HepG2 (cell line): Measurements from ENCODE around the gene SYNDIG1. TPM values are rescaled to one million over a fixed set of nuclear protein-coding genes. Genes with fewer than 3 reads are reported as not detected.

Source experiments
- ATAC-seq: fragments of 200-7000 bp; cut with Tn5 transposase; 3 replicates; pipeline ENCODE4 v1.9.1; 2020; ENCODE audit warnings: mild to moderate bottlenecking, moderate library complexity
- BruUV-seq: library from RNA; stranded (reverse); fragments of 400-500 nt; replicated peaks from 2 replicates; lab custom pipeline; 2021; lab: Mats Ljungman, UMichigan
- CTCF ChIA-PET: fragments of 300-600 bp; formaldehyde crosslinking; extraction: SDS; loops from one replicate; lab custom pipeline; 2021; ENCODE audit warnings: low total read pairs, inconsistent platforms, low intra/inter-chr PET ratio; lab: Yijun Ruan, JAX
- POLR2A ChIA-PET: fragments of 350-600 bp; sonication (Branson Sonifier 250); formaldehyde crosslinking; loops from one replicate; lab custom pipeline; 2020; ENCODE audit warnings: antibody characterized with exemption, inconsistent platforms; lab: Yijun Ruan, JAX
- DNase-seq: peaks from one replicate; pipeline ENCODE4 v3.0.0-alpha.2; 2015; ENCODE audit warnings: low spot score
- FAIRE-seq: peaks from 3 replicates; lab custom pipeline; 2011; peaks lifted over from hg19 to GRCh38; lab: Jason Lieb, UNC
- H2AFZ ChIP-seq: one replicate; pipeline ENCODE4 v1.6.1; 2011; ENCODE audit warnings: low read length, inconsistent platforms
- H3K27ac ChIP-seq: fragments of 300-600 bp; 3 replicates; pipeline ENCODE4 v1.8.0; 2011; ENCODE audit warnings: mixed run types, mild to moderate bottlenecking, mixed read lengths, low read length, inconsistent platforms; ENCODE audit not compliant: insufficient read depth; ENCODE audit errors: extremely low read length
- H3K27me3 ChIP-seq, 2 experiments: fragments of 200-600 bp in 1 of 2; 2 replicates in 1 of 2; 3 replicates in 1 of 2; pipeline versions ENCODE4 v1.6.0 to v1.8.0; 2011; ENCODE audit warnings: low read length in 2 of 2, mild to moderate bottlenecking in 2 of 2, moderate library complexity in 2 of 2, inconsistent platforms in 1 of 2; ENCODE audit not compliant: insufficient read depth in 2 of 2, control insufficient read depth in 1 of 2
- H3K36me3 ChIP-seq, 2 experiments: fragments of 200-600 bp in 1 of 2; replicated peaks in 1 of 2; 2 replicates in 1 of 2; 3 replicates in 1 of 2; pipeline versions ENCODE4 v1.5.1 to v1.8.0; 2011; ENCODE audit warnings: low read length in 2 of 2, inconsistent platforms in 1 of 2; ENCODE audit not compliant: insufficient read depth in 2 of 2, control insufficient read depth in 1 of 2
- H3K4me1 ChIP-seq: 2 replicates; pipeline ENCODE4 v1.5.1; 2012; ENCODE audit warnings: low read length, inconsistent platforms; ENCODE audit not compliant: insufficient read depth
- H3K4me2 ChIP-seq: 2 replicates; pipeline ENCODE4 v1.6.0; 2011; ENCODE audit warnings: low read depth, low read length, inconsistent platforms
- H3K4me3 ChIP-seq, 3 experiments: fragments of 200-600 bp in 1 of 3; sonication (generic), shearing (Covaris generic) in 1 of 3; replicated peaks in 1 of 3; 2 replicates each; pipeline ENCODE4 v1.5.1; 2011 to 2016; ENCODE audit warnings: low read length in 3 of 3, inconsistent platforms in 2 of 3, low read depth in 2 of 3, mild to moderate bottlenecking in 2 of 3, control low read depth in 1 of 3, mixed read lengths in 1 of 3; ENCODE audit not compliant: insufficient read depth in 1 of 3
- H3K79me2 ChIP-seq: one replicate; pipeline ENCODE4 v1.6.1; 2011; ENCODE audit warnings: low read length, inconsistent platforms; ENCODE audit not compliant: insufficient read depth
- H3K9ac ChIP-seq: 2 replicates; pipeline ENCODE4 v1.6.0; 2011; ENCODE audit warnings: mild to moderate bottlenecking, low read depth, low read length, inconsistent platforms; ENCODE audit not compliant: insufficient read depth
- H3K9me3 ChIP-seq: 2 replicates; pipeline ENCODE4 v1.5.1; 2012; ENCODE audit warnings: mild to moderate bottlenecking, low read length
- H4K20me1 ChIP-seq: 2 replicates; pipeline ENCODE4 v1.6.0; 2011; ENCODE audit warnings: inconsistent platforms, mild to moderate bottlenecking, low read length, moderate library complexity; ENCODE audit not compliant: insufficient read depth
- CHD2 ChIP-seq: IDR thresholded peaks from 2 replicates; pipeline ENCODE4 v1.6.1; 2011; ENCODE audit warnings: low read depth, low read length, improper control_type of control experiment
- EHMT2 ChIP-seq: fragments of 200-600 bp; sonication (generic); IDR thresholded peaks from 2 replicates; pipeline ENCODE4 v1.7.0; 2017; ENCODE audit warnings: antibody characterized with exemption, low read depth, low read length, borderline replicate concordance
- ERF ChIP-seq: IDR thresholded peaks from 2 replicates; pipeline ENCODE4 v1.6.1; 2018; ENCODE audit warnings: missing biosample characterization, missing genetic modification reagents
- HNRNPK ChIP-seq: fragments of 200-400 bp; formaldehyde crosslinking; IDR thresholded peaks from 2 replicates; pipeline ENCODE4 v1.6.1; 2018; ENCODE audit warnings: low read length, low read depth, moderate library complexity, mild to moderate bottlenecking; ENCODE audit not compliant: poor library complexity, severe bottlenecking
- KDM5B ChIP-seq: sonication (generic); formaldehyde crosslinking; IDR thresholded peaks from 2 replicates; pipeline ENCODE4 v1.4.0; 2020; ENCODE audit warnings: missing genetic modification reagents, mild to moderate bottlenecking, borderline replicate concordance
- PCBP2 ChIP-seq: fragments of 200-400 bp; formaldehyde crosslinking; optimal IDR thresholded peaks from 2 replicates; pipeline ENCODE3; 2018; ENCODE audit warnings: low read length, low read depth; ENCODE audit not compliant: poor library complexity, severe bottlenecking
- PRPF4 ChIP-seq: fragments of 200-400 bp; formaldehyde crosslinking; IDR thresholded peaks from 2 replicates; pipeline ENCODE4 v1.6.1; 2016; ENCODE audit warnings: low read length, low read depth; ENCODE audit not compliant: poor library complexity, severe bottlenecking
- ZNF205 ChIP-seq: IDR thresholded peaks from 2 replicates; pipeline ENCODE4 v1.6.1; 2018; ENCODE audit warnings: missing biosample characterization, missing genetic modification reagents
- ZNF768 ChIP-seq: sonication (generic); formaldehyde crosslinking; IDR thresholded peaks from 2 replicates; pipeline ENCODE4 v1.4.0; 2020; ENCODE audit warnings: missing genetic modification reagents
- WGBS: methylation state at CpG from one replicate; pipeline ENCODE4 v1.1.6; 2017; ENCODE audit warnings: low lambda C conversion rate; 5-methylcytosine and 5-hydroxymethylcytosine counted together
- in situ Hi-C: cut with HindIII; loops from 2 replicates; pipeline ENCODE4 v1.10.0; 2017; ENCODE audit warnings: low pct_unique_long_range_greater_than_20kb; ENCODE audit not compliant: extremely low pct_ligation_motif_present
- intact Hi-C: fragments of 100-400 bp; cut with micrococcal nuclease; formaldehyde crosslinking; loops from one replicate; pipeline ENCODE4 v1.10.0; 2022; ENCODE audit not compliant: unreplicated experiment
- polyA plus RNA-seq, 8 experiments: library from polyadenylated mRNA; depleted of rRNA in 3 of 8; stranded (reverse) in 7 of 8; unstranded in 1 of 8; fragments of >200 nt; fragmentation: Illumina TruSeq in 4 of 8; extraction: Trizol in 4 of 8; gene quantifications; 2 replicates each; pipeline versions ENCODE4 v1.2.1 to v1.2.3, GENCODE V29; 2011 to 2016; ENCODE audit warnings: low read depth in 4 of 8, missing spikeins in 1 of 8, mixed read lengths in 1 of 8; ENCODE audit not compliant: insufficient read depth in 1 of 8
- total RNA-seq, 5 experiments: library from RNA; depleted of rRNA; stranded (reverse); fragments of >200 nt; fragmentation: Illumina TruSeq; extraction: Trizol; gene quantifications; 2 replicates each; pipeline ENCODE4 v1.2.3, GENCODE V29; 2016; ENCODE audit warnings: low read depth in 1 of 5
- TF ChIP-seq, protein P1 (sequence below): sonication (generic); formaldehyde crosslinking; IDR thresholded peaks from 2 replicates; pipeline ENCODE4; 2020; ENCODE audit warnings: missing genetic modification reagents, mild to moderate bottlenecking, borderline replicate concordance
- TF ChIP-seq, protein P2 (sequence below): sonication (generic); formaldehyde crosslinking; IDR thresholded peaks from 2 replicates; pipeline ENCODE4 v1.8.0; 2022; ENCODE audit warnings: missing genetic modification reagents, mild to moderate bottlenecking, borderline replicate concordance
- TF ChIP-seq, protein P3 (sequence below): sonication (generic); formaldehyde crosslinking; IDR thresholded peaks from 2 replicates; pipeline ENCODE4 v1.5.1; 2020; ENCODE audit warnings: missing genetic modification reagents, mild to moderate bottlenecking, borderline replicate concordance

SYNDIG1 gene
- total and polyA plus RNA-seq, 2 of the 13 experiments (the other 11 are each of a cell fraction or from before 2014, with no cell fraction given): not detected

DNA sequence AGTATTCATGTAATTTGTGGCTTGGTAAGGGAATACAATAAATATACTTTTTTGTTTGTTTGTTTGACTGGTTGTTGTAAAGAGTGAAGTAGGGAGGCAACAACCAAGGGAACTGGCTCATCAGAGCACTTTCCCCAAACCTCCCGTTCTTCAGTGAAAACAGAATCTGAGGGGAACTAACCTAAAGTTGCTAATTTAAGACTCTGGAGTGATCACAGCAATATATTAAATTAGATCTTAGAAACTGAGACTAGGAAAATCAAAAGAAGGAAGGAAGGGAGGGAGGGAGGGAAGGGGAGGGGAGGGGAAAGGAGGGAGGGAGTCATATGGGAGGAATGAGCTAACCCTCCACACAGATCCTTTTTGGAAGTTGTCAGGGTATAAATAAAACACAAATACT, 144.9 kb downstream of the SYNDIG1 start:
- ChIA-PET CTCF (no interaction called here), POLR2A (no interaction called here)
- Histone ChIP-seq H3K27me3 (peaks cover 14 to 28% of the 10 kb centered on the region in 2 experiments), H2AFZ (no peak overlapping the region), H3K9me3 (no peaks in the 10 kb centered on the region), H3K9ac (no peak overlapping the region), H3K4me2 (no peak overlapping the region), H3K27ac (no peak overlapping the region), H4K20me1 (no peaks in the 10 kb centered on the region), H3K79me2 (no peaks in the 10 kb centered on the region), H3K36me3 (no peaks in the 10 kb centered on the region), H3K4me3 (no peak overlapping the region), H3K4me1 (no peaks in the 10 kb centered on the region)
- DNase-seq (no peak), ATAC-seq (no peak), FAIRE-seq (no peak)
- TF ChIP-seq HNRNPK: peak; percentile 87
- peak; percentile 43 for TF ChIP-seq PCBP2
- TF ChIP-seq, protein P1, sequence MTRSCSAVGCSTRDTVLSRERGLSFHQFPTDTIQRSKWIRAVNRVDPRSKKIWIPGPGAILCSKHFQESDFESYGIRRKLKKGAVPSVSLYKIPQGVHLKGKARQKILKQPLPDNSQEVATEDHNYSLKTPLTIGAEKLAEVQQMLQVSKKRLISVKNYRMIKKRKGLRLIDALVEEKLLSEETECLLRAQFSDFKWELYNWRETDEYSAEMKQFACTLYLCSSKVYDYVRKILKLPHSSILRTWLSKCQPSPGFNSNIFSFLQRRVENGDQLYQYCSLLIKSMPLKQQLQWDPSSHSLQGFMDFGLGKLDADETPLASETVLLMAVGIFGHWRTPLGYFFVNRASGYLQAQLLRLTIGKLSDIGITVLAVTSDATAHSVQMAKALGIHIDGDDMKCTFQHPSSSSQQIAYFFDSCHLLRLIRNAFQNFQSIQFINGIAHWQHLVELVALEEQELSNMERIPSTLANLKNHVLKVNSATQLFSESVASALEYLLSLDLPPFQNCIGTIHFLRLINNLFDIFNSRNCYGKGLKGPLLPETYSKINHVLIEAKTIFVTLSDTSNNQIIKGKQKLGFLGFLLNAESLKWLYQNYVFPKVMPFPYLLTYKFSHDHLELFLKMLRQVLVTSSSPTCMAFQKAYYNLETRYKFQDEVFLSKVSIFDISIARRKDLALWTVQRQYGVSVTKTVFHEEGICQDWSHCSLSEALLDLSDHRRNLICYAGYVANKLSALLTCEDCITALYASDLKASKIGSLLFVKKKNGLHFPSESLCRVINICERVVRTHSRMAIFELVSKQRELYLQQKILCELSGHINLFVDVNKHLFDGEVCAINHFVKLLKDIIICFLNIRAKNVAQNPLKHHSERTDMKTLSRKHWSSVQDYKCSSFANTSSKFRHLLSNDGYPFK (CRISPR knock-in tag): no peak
- TF ChIP-seq KDM5B (CRISPR knock-in tag): no peak
- intact Hi-C loops: no loop called here
- no TSS peak for BruUV-seq
- in situ Hi-C loops: no loop called here
- 0% methylated on average over 1 of the region's 1 CpG for WGBS

DNA sequence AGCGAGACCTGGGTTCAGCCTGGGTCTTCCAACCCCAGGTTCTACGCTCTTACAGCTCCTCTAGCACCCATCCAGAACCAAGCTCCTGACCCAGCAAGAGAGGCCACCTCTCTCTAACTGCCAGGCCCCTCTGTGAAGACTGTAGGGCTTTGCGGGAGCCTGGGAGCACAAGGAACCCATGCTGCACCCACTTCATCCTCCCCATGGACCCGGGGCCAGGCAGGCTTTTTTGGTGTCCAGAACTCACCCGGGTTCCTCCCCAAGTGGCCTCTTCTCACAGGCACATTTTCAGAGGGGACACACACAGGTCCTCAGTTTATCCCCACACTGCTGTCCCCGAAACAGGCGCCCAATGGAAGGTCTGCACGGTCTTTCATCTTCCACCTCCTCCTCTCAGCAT, 145.9 kb downstream of the SYNDIG1 start:
- CTCF ChIA-PET: no interaction called here
- TF ChIP-seq, protein P2, sequence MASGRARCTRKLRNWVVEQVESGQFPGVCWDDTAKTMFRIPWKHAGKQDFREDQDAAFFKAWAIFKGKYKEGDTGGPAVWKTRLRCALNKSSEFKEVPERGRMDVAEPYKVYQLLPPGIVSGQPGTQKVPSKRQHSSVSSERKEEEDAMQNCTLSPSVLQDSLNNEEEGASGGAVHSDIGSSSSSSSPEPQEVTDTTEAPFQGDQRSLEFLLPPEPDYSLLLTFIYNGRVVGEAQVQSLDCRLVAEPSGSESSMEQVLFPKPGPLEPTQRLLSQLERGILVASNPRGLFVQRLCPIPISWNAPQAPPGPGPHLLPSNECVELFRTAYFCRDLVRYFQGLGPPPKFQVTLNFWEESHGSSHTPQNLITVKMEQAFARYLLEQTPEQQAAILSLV: no peak
- TF ChIP-seq PRPF4: no peak
- TF ChIP-seq ZNF205 (CRISPR knock-in tag): no peak
- TF ChIP-seq, protein P3, sequence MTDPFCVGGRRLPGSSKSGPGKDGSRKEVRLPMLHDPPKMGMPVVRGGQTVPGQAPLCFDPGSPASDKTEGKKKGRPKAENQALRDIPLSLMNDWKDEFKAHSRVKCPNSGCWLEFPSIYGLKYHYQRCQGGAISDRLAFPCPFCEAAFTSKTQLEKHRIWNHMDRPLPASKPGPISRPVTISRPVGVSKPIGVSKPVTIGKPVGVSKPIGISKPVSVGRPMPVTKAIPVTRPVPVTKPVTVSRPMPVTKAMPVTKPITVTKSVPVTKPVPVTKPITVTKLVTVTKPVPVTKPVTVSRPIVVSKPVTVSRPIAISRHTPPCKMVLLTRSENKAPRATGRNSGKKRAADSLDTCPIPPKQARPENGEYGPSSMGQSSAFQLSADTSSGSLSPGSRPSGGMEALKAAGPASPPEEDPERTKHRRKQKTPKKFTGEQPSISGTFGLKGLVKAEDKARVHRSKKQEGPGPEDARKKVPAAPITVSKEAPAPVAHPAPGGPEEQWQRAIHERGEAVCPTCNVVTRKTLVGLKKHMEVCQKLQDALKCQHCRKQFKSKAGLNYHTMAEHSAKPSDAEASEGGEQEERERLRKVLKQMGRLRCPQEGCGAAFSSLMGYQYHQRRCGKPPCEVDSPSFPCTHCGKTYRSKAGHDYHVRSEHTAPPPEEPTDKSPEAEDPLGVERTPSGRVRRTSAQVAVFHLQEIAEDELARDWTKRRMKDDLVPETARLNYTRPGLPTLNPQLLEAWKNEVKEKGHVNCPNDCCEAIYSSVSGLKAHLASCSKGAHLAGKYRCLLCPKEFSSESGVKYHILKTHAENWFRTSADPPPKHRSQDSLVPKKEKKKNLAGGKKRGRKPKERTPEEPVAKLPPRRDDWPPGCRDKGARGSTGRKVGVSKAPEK (CRISPR knock-in tag): no peak
- TF ChIP-seq CHD2: no peak
- TF ChIP-seq EHMT2: no peak
- TF ChIP-seq ZNF768 (CRISPR knock-in tag): no peak
- no peak for TF ChIP-seq ERF (CRISPR knock-in tag)

More for the DNA sequence above, 145.9 kb downstream of the SYNDIG1 start:
- FAIRE-seq (no peak), ATAC-seq (no peak), DNase-seq (no peak)
- WGBS: 2% methylated on average over 7 of the region's 8 CpGs
- Histone ChIP-seq H3K4me3 (no peak overlapping the region), H3K79me2 (no peaks in the 10 kb centered on the region), H4K20me1 (no peaks in the 10 kb centered on the region), H3K9ac (no peak overlapping the region), H3K9me3 (no peaks in the 10 kb centered on the region), H3K27me3 (peaks cover 14 to 28% of the 10 kb centered on the region in 2 experiments), H3K27ac (no peak overlapping the region), H3K36me3 (no peaks in the 10 kb centered on the region), H3K4me1 (no peaks in the 10 kb centered on the region), H2AFZ (no peak overlapping the region), H3K4me2 (no peak overlapping the region)
- BruUV-seq: no TSS peak
- intact Hi-C loops (no loop called here), in situ Hi-C loops (no loop called here)
- POLR2A ChIA-PET: no interaction called here
